Keratinocyte (primary cell): ENCODE results near the gene SPSB4.

Experiments
- EZH2 ChIP-seq: IDR thresholded peaks from one replicate; pipeline ENCODE4 v1.6.1; 2012; ENCODE audit warnings: inconsistent platforms, mild to moderate bottlenecking, low read length, moderate library complexity
- TF ChIP-seq, protein P1 (sequence below), 3 experiments: IDR thresholded peaks in 1 of 3; conservative IDR thresholded peaks in 1 of 3; optimal IDR thresholded peaks in 1 of 3; 2 replicates in 2 of 3; 3 replicates in 1 of 3; pipeline versions ENCODE3 to v1.5.1; 2011; ENCODE audit warnings: low read length in 3 of 3, mild to moderate bottlenecking in 3 of 3, moderate library complexity in 2 of 3, control low read depth in 1 of 3, inconsistent platforms in 1 of 3; ENCODE audit not compliant: insufficient read depth in 2 of 3; ENCODE audit errors: extremely low read depth in 1 of 3

DNA sequence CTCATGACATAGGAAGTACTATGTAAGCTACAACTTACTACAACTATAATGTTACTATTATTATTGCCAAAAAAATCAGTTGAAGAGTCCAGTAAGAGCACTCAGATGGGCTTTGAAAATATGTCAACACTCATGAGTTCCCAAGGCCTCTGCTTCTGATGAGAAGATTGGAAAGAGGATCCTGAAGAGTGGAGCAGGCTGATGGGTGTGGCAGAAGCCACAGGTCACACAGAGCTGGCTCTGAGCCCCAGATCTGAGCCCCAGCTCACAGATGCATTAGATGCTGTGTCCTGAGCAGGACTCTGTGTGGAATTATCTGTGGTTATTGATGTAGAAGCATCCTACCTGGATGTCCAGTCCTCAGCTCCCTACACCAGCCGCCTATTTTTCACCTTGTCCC, 65.6 kb downstream of the SPSB4 start:
- TF ChIP-seq, protein P1, sequence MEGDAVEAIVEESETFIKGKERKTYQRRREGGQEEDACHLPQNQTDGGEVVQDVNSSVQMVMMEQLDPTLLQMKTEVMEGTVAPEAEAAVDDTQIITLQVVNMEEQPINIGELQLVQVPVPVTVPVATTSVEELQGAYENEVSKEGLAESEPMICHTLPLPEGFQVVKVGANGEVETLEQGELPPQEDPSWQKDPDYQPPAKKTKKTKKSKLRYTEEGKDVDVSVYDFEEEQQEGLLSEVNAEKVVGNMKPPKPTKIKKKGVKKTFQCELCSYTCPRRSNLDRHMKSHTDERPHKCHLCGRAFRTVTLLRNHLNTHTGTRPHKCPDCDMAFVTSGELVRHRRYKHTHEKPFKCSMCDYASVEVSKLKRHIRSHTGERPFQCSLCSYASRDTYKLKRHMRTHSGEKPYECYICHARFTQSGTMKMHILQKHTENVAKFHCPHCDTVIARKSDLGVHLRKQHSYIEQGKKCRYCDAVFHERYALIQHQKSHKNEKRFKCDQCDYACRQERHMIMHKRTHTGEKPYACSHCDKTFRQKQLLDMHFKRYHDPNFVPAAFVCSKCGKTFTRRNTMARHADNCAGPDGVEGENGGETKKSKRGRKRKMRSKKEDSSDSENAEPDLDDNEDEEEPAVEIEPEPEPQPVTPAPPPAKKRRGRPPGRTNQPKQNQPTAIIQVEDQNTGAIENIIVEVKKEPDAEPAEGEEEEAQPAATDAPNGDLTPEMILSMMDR (optimal IDR thresholded peaks at IDR 0.05 in 1 of 3, IDR thresholded peaks at IDR 0.05 in 1 of 3, conservative IDR thresholded peaks at IDR 0.05 in 1 of 3; ENCODE audit: extremely low read depth in 1 of 3, insufficient read depth in 2 of 3, low read length in 3 of 3), result no peak
- no peak for TF ChIP-seq EZH2
